Right lobe of liver (tissue), 4 donors: ENCODE data around the gene EVI5.

Experiments used
- CTCF ChIP-seq, 4 donors: fragments of 200-600 bp in 3 of 4; fragments of 450-650 bp in 1 of 4; IDR thresholded peaks; one replicate each; pipeline versions ENCODE4 v1.5.1 to v1.8.0; 2016 to 2022; ENCODE audit warnings: antibody characterized with exemption in 4 of 4, mild to moderate bottlenecking in 2 of 4
- POLR2A ChIP-seq: fragments of 450-650 bp; IDR thresholded peaks from one replicate; pipeline ENCODE4 v1.6.1; 2017; ENCODE audit warnings: antibody characterized with exemption, mild to moderate bottlenecking
- donor health status: DM: no; HTN: no; CAD: no.
- donor health status: DM: no; HTN: no; CAD: no.
- donor health status: DM: no; HTN: yes; CAD: no.

- no peak for TF ChIP-seq CTCF (IDR thresholded peaks at IDR 0.05)
- no peak for TF ChIP-seq POLR2A
These were observed 22.6 kb downstream of the EVI5 start for GRCh38 chr1:92762355-92762754.
